GM19025 (cell line): ENCODE results near the gene PTRH1.

Experiments used
- ATAC-seq: cut with Tn5 transposase; IDR thresholded peaks from one replicate; pipeline ENCODE4 v1.9.1; 2021; ENCODE audit warnings: mild to moderate bottlenecking, low read depth, moderate library complexity; ENCODE audit not compliant: unreplicated experiment

Gene PTRH1

GRCh38 chr9:127700594-127701255 is 14.7 kb downstream of the PTRH1 start:
- no peak for ATAC-seq

- no peak for ATAC-seq
Measured at GRCh38 chr9:127700140-127700539, 15.3 kb downstream of the PTRH1 start.

GRCh38 chr9:127698985-127699670 is 16.3 kb downstream of the PTRH1 start:
- peak; percentile 95 for ATAC-seq

GRCh38 chr9:127698386-127698785 is 17.1 kb downstream of the PTRH1 start:
- no peak for ATAC-seq

GRCh38 chr9:127697575-127697974 is 17.9 kb downstream of the PTRH1 start:
- no peak for ATAC-seq

GRCh38 chr9:127694890-127695720 is 20.4 kb downstream of the PTRH1 start:
- ATAC-seq = no peak

GRCh38 chr9:127693697-127694096 is 21.8 kb downstream of the PTRH1 start:
- ATAC-seq = no peak

GRCh38 chr9:127693143-127693542 is 22.3 kb downstream of the PTRH1 start:
- ATAC-seq = no peak

GRCh38 chr9:127692071-127692470 is 23.4 kb downstream of the PTRH1 start:
- no peak for ATAC-seq

- no peak for ATAC-seq
Measured at GRCh38 chr9:127690735-127691134, 24.7 kb downstream of the PTRH1 start.

GRCh38 chr9:127689329-127690000 is 26.0 kb downstream of the PTRH1 start:
- no peak for ATAC-seq

- ATAC-seq = no peak
Measured at GRCh38 chr9:127686461-127687393, 28.7 kb downstream of the PTRH1 start.

GRCh38 chr9:127684576-127684975 is 30.9 kb downstream of the PTRH1 start:
- ATAC-seq = no peak

GRCh38 chr9:127683723-127684122 is 31.7 kb downstream of the PTRH1 start:
- no peak for ATAC-seq

GRCh38 chr9:127682351-127683136 is 32.9 kb downstream of the PTRH1 start:
- ATAC-seq = no peak

- ATAC-seq = no peak
Measured at GRCh38 chr9:127680846-127681245, 34.6 kb downstream of the PTRH1 start.

- ATAC-seq = no peak
Measured at GRCh38 chr9:127680226-127680625, 35.2 kb downstream of the PTRH1 start.

GRCh38 chr9:127679506-127679905 is 36.0 kb downstream of the PTRH1 start:
- ATAC-seq = no peak

- no peak for ATAC-seq
Measured at GRCh38 chr9:127676638-127677037, 38.8 kb downstream of the PTRH1 start.
